GM19463 (cell line): ENCODE data around the gene IL6ST.

Experiments
- ATAC-seq: cut with Tn5 transposase; IDR thresholded peaks from one replicate; pipeline ENCODE4 v1.9.1; 2021; ENCODE audit warnings: mild to moderate bottlenecking, moderate library complexity; ENCODE audit not compliant: unreplicated experiment

Gene IL6ST

GRCh38 chr5:55899344-55899743 is 95.4 kb downstream of the IL6ST start:
- ATAC-seq, result no peak

GRCh38 chr5:55897905-55898304 is 96.9 kb downstream of the IL6ST start:
- ATAC-seq, result no peak

- ATAC-seq, result no peak
Observed at GRCh38 chr5:55897206-55897894, 97.4 kb downstream of the IL6ST start.

GRCh38 chr5:55896663-55897062 is 98.1 kb downstream of the IL6ST start:
- no peak for ATAC-seq

GRCh38 chr5:55896238-55896637 is 98.5 kb downstream of the IL6ST start:
- no peak for ATAC-seq

- no peak for ATAC-seq
Observed at GRCh38 chr5:55895346-55895745, 99.4 kb downstream of the IL6ST start.

GRCh38 chr5:55894135-55894534 is 100.6 kb downstream of the IL6ST start:
- peak; percentile 47 for ATAC-seq

- no peak for ATAC-seq
Observed at GRCh38 chr5:55892479-55892878, 102.3 kb downstream of the IL6ST start.

- no peak for ATAC-seq
Observed at GRCh38 chr5:55888205-55888604, 106.6 kb downstream of the IL6ST start.

- no peak for ATAC-seq
Observed at GRCh38 chr5:55885359-55885758, 109.4 kb downstream of the IL6ST start.
